Stimulated activated CD4-positive, alpha-beta T cell treated with anti-CD3 and anti-CD28 coated beads, Interleukin-12 subunit alpha, Interleukin-12 subunit beta, amount 100 ng/mL, for 4 hours (primary cell): ENCODE data around the gene FLRT3.

Experiments used
- DNase-seq: peaks from one replicate; pipeline ENCODE4 v3.0.0-alpha.2; 2020

Gene FLRT3

DNA sequence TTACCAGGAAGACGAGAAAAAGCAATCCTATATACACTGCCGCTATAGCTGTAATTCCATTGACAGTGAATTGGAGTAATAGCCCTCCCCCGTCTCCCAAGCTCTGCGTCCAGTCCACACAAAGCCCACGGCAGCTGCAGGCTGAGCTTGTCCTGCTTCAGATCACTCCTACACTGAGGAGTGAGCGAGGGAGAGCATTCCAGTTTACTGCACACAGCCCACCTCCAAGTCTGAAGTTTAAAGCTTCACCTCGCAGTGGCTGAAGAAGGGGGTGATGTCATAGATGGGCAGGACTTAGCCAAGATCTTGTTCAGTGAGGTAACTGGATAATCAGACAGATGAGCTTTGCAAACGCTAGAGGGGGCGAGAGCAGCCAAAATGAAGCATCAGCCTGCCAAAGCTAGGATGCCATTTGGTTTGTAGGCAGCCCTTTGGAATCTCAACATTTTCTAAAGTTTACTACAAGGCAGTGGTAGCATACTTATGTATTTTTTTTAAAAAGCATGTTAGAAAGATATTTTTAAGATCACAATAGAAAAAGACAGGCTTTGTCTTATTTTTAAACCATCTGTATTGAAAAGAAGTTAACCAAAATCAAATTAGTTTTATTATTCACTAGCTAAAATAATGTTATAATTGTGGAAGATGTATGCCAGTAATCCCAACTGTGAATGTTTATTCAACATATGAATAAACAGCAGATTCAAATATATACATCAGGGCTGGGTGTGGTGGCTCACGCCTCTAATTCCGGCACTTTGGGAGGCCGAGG, at the start of gene FLRT3:
Gene FLRT3 (minus strand): TSS at position 213 of the 772 bp plus-strand sequence. CDS start 10,106 bp downstream, outside the sequence.
- no peak for DNase-seq

DNA sequence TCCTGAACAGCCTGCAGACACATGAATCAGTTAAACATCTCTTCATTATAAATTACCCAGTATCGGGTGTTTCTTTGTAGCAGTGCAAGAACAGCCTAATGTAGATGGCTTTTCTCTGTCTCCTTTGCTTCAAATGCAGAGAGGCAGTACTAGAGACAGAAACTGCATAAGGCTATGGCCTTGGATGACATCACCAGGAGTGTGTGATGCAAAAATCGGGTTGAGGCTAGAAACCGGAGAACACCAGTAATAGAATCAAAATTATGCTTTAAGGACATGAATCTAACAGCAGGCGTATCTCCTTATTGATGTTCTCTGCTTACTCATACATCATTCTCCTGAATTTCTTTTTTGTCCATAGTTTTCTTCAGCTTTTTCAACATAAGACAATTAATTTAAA, 49.3 kb upstream of the FLRT3 start:
- no peak for DNase-seq

DNA sequence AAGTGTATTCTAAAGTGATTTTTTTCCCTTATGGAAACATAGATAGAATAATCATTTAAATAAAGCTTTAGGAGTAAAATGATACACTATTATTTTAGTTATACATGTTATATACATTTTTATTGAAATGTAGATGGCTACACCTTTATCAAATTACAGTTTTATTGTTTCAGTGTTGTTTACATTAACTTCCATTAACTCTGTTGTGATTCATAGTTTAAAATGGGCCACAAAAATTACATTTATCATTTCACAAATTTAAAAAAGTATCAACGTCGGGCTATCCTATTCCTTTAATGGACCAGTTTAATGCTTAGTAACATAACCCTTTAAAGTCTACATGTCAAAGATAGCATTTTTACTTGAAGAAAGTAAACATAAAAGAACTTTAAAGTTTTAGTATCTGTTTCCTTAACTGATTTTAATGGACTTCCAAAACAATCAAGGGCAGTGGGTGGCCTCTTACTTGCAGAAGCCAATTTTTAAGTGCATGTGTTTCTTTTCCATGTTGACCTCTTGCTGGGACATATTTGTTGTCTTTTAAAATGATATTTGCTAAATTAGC, 47.8 kb upstream of the FLRT3 start:
- no peak for DNase-seq

DNA sequence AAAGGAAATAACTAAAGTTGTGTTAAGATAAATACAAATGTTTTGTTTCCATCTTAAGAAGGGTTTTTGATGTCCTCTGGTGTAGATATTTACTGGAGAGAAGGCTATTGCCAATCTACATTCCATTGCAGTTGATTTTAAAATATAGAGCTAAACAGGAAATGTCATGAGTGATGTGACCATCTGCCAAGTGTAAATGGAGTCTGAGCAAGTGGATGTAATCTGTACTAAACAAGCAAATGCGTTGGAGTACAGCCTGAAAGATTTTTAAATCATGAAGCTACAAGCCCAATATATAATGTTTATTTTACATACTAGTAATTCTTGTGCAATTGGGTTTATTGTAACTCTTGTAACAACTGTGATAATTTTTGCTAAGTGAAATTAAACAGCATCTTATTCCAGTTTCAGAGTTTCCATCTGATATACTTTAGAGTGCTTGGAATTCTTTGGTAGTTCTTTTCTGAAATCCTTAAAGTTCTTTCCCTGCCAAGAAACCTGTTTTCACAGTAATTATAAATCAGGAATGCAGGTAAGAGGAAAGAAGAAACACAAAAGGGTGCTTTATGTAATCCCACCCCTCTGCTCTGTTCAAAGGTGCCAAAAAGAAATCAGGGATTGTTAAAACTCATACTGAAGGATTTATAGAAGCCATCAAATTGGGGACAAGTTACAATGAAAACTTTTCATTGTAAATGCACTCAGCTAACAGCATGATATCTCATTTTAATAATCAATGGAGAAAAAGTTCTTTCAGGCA, 47.2 kb upstream of the FLRT3 start:
- DNase-seq: no peak

DNA sequence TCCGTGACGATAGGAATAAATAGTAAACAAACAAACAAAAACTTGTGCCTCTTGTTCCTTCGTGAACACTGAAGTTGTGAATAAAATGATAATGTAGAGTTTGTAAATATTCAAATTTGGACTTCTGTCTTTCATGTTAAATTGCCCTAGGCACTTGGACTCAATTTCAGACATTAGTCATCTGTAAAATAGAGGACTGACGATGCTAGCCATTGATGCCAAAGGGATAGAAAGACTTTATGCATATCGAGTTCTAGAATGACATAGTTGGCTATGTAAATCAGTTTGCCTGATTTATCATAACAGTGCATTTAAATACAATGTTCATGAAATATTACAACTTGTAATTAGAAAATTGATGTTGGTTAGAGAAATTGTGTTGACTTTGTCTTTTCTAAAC, 45.9 kb upstream of the FLRT3 start:
- DNase-seq: no peak

DNA sequence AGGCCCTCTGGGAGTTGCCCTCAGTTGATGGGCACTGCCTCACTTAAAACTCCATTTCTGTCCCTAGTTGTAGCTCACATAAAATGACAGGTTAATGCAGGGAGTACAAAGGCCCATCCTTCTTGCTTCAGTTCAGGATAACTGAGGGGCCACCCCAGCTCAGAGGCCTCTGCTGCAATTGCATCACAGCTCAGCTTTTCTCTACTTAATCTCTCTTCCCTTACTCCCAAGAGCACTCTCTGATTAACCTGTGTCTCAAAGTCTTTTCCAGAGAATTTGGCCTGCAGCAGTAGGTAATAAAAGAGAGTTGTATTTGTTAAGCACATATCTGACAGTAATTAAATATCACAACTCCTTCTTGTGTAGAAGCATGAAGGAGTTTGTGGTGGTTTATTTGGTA, 40.9 kb upstream of the FLRT3 start:
- DNase-seq: no peak

DNA sequence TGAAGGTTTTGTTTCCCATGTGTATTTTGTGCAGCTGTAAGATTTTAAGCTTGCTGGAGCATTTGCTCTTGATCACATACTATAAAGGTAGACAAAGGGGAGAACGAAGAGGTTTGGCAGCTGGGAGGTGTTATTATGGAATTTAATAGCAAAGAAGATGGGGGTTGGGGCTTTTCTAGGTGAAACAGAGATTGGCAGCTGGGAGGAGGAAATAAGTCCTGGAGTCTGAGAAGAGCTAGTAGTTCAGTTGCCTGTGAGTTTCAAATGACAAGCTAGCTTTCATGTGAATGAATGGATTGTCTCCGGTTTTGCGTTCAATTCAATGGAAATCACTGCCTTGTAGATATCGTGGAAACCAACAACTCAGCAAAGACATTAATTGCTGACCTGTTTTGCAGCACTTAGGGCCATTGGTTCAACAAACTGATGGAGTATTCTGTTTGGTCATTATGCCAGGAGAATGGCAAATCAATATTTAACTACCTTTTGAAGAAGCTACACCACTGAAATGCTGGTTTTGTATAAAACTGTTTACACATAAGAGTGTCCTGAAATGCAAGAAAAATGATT, 38.1 kb upstream of the FLRT3 start:
- DNase-seq: no peak

DNA sequence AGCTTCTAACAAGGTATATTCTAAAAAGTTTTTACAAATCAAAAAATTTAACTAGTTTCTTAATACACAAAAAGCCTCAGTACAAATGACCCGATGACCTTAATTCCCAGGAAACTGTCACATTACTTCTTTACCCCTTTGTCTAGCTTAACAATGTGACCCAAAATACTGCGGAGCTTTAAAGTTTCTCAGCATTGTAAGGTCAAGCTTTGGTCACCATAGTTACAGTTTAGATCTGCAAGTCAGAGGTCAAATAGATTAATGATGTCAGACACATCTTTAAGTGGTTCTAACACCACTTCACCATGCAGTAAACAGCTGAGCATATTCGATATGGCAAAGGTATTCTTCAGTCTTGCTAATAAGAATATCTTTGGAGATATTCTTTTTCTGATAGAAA, 36.8 kb upstream of the FLRT3 start:
- no peak for DNase-seq

DNA sequence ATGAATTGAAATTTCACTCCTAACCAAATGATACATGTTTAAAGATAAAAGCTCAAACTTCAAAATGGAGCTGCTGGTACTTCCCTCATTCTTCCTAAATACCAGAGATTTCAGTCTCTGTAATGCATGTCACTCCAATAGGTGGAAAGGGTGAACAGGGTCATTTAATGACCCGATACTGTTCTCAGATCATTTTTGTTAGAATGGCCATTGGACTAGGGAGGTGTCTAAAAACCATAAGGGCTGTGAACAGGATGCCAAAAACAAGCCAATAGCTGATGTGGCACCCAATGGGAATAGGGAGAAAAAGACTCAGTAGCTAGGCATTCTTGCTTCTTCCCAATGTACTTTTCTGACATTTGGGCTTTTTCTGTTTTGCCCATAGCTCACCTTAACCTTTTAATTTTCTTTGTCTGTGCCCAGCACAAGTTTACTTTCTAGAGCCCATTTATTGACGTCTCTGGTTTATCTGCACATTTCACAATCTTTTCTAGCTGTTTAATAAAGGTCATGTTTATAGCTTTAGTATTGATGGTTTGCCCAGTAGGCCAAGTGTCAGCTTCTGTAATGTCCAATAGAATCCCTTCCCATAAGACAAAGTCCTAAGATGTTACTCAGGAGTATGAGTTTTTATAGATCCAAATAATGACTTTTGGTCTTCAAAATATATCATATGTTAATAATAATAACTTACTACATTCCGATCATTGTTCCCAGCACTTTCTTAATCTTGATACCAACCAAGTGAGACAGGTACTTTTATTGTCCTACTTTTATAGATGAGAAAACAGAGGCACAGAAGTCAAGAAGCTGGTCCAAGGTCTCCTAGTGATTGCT, 24.3 kb upstream of the FLRT3 start:
- no peak for DNase-seq

DNA sequence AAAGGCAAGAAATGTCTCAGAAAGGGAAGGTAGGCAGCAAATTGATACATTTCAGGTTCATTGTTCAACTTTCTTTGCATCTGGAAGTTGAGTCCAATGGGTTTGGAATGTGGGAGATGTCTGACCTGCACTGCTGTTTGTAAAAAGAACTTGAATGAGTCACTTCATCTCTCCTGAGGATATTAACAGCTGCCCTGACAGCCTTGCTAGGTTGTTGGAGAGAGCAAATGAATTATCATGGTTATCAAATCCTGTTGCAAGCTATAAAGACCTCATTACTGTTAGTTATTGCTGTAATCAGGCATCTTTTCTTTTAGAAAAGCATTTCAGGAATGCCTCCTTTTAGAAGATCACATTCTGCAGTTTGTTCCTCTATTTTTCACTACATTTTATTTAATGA, 23.0 kb upstream of the FLRT3 start:
- no peak for DNase-seq

DNA sequence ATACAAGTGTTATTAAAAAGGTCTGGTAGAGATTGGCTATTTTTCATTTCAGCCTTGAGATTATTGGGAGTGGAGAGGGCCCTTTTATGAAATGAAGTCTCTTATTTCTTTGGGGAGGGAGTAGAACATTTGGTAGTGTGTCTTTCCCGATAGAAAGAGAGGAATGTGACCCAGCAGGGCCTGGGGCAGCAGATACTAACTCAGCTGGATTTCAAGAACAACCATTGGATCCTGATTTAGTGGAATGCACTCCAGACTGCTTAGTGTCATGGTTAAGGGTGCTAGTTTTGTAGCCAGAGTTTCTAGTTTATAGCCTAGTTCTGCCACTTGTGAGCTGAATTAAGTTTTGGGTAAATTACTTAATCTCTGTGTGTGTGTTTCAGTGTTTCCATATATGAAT, 18.4 kb upstream of the FLRT3 start:
- DNase-seq: no peak

DNA sequence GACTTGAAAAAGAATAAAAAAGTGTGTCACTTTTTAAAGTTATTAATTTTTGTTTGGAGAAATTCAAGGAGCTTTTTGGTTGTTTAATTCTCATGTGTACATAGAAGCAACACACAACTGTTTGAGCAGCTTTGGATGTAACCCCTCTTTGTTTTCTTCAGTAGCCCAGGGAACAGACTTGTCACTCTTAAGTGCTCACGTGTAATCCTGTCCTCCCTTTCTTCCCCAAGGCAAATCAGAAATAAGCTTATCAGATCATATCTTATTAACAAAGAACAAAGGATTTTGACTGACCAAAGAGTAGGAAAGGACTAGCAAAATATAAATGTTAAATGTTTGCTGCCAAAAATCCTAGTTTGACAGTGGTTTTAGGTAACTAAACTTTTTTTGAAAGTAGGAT, 7.3 kb upstream of the FLRT3 start:
- no peak for DNase-seq

DNA sequence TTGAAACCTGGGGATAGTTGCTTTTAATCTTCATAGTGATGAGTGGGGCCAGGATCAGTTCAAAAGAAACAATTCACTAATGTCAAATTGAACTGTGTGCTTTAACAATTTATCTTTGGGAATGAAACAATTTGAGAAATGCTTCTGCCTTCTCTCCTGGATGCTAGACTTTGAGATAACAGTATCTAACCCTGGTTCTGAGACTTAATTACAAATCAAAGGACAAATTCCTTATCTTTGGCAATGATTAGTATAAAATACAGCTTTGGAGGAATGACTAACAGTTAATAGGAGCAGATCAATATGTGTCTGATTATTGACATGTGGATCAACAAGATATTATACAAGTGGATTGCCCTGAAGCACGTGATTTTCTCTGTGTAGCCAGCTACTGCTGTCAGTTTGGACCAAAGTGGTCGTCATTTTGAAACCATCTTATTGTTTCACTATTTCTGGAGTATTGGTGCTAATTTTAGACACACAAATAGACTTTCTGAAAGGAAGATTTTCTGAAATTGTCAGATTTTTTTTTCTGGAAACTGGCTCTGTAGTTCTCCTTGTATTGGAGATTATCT, 6.2 kb upstream of the FLRT3 start:
- no peak for DNase-seq

DNA sequence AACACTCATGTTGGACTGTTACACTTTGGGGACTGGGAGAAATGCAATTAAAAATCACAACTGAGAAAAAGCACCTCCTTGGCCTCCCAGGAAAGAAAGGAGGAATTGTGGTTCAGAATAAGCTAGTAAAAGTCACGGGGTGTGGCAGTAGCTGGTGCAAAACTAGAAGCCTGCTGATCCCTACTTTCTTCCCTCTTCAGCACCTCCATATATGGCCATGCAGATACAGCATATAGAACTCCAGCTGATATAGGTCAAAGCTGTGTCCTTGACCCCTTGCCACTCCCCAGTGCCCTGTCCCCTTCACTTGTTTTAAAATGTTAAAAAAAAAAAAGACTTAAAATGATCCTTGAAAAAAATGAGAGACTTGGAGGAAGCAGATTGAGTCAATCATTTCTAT, 5.5 kb upstream of the FLRT3 start:
- DNase-seq: no peak

DNA sequence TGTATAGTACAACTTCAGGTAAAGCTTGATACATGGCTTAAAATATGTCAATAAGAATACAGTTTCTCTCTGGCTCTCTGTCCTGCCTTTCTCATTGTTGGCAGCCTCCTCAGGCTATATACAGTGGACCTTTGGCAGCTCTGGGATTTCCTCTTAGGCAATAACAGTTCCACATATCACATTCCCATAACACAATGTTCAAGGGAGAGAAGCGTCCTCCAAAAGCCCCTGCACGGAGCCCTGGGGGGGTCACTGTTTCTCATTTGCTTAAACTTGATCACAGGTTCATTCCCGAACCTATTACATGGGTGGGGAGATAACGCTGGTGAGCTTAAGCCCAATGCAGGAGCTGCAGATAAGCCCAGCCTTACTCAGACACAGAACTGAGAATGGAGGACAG, 4.4 kb upstream of the FLRT3 start:
- DNase-seq: no peak

DNA sequence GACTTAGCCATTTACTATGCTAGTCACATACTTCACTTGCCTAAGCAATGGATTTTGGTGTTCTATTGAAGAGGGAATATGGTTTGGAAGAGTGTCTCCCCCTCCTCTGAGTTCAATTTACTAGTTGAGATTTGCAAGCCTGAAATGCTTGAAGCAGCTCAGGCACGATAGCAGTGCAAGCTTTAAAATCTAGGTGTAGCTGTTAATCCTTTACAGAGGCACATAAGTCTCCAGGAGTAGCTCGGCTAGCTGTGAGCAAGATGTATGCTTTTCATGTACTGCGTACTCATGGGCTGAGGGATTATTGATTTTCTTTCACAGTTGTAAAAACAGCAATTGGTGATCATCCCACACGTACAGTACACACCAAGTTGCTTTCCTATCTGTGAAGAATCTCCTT, 726 bp downstream of the FLRT3 start:
- DNase-seq: no peak

DNA sequence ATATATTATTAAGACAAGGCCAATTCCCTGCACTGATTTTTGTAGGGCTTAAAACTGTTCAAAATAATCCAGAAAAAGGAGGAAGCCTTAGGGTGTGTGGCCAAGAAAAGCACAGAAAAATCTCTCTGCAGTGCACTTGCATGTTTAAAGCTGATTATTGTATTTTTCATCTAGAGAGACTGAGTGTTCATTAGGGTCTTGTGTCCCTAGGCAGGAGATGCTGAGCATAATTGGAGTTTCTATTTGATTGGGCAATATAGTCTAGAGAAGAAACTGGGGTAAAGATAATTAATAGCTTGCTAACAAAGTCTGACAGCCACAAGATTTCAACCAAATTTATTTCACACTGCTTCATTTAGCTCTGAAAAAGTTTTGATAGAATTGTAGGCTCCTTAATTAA, 2.4 kb downstream of the FLRT3 start:
- DNase-seq: no peak

DNA sequence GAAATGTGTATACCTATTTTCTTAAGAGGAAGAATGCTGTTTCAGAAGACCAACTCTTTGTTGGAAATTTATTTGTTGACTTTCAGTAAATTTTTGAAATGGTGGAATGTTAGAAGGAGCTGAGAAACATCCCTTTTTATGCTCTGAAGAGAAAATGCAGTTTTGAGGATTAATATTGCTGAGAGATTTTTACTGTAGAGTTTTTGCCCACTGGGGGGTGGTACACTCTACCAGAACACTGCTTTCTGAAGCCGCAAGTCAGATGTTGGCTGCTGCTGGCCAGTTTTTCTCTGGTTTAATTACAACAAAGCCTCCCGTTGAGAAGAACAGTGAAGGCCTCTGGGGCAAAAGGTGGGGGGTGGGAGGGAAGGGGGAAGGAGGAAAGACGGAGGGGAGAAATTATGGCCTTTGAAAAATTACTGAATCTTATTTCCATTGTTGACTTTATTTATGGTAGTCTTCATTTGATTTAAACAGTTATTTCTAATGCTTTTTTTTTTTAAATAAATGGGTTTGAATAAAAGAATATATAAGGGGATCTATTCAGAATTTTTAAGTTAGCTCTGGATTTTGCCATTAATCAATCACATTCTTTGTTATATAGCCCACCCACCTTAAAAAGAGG, 3.0 kb downstream of the FLRT3 start:
- no peak for DNase-seq

DNA sequence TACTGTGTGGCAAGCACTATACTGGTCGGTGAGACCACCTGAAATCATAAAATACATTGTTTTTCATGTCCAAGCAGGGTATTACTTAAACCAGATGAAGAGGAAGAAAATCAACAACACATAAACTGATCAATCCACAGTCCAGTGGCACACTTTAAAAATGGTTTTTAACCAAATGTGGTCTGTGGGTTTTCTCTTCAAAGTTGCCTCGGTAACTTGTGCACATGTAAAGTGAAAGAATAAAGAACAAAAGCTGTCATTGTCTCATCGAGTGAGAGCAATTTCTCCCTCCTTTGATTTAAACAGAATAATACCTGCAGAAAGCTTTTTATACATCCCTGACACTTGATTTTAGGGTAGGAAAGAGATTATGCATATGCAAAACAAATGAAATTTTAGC, 3.7 kb downstream of the FLRT3 start:
- no peak for DNase-seq

DNA sequence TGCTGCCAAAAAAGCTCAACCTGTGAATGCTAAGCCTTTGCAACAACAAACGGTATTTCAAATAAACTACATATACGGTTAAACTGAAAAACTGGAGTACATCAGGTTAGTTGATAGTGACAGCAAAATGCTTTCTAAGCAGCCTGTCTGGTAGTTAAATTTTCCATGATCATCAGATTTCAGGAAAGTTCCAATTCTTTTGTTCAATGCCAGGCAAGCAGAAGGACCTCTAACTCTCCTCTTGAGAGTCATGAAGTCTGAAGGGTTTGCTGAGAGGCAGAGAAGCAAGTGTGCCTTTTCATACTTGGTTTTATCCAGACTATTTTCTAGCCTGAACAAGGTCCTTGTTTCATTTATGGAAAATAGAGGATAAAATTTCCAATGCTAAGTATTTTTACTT, 4.5 kb downstream of the FLRT3 start:
- no peak for DNase-seq

DNA sequence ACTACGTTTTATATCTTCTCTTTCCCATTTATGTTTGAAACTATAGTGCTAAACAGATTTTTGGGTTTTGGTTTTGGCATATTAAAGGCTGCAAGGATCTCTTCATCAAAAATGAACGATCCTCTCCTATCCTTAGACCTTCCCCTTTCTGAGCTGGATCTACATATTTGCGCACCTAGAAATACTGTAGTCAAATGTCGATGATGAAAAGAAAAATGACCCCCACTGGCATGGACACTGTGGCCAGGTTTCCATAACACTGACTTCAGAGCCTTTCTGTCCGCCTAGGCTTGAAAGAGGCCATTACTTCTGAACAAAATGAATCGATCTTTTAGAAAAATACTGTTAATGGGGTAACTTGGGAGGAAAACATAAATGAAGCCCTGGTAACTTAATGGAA, 5.8 kb downstream of the FLRT3 start:
- no peak for DNase-seq

DNA sequence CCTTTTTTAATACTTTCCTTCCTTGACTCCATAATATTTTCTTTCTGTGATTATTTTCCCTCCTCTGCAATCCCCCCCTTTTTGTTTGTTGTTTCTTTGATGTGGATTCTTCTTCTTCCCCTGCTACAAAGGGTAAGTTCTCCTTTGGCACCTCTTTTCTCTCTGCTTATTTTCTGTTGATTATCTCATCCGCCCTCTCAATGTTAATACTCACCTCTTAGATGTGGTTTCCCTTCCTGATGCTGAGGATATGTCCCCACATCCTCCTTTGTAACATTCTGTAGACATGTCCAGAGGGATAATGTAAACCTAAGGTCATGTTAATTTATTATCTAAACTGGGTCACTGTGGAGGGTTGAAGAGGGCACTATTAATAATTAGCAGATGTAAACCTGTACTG, 17.7 kb downstream of the FLRT3 start:
- DNase-seq: no peak
